Amniotic stem cell (primary cell): ENCODE measurements around the gene MYO6.
A peak's percentile ranks its signal among the peaks of the same experiment; 100 is the strongest.

Experiments
- DNase-seq: peaks from one replicate; lab custom pipeline; 2025; lab: John Stamatoyannopoulos, UW

The MYO6 gene

GRCh38 chr6:75827163-75827562, 78.1 kb downstream of the MYO6 start:
- DNase-seq = no peak

- DNase-seq = no peak
These were observed 82.2 kb downstream of the MYO6 start for GRCh38 chr6:75830959-75831885.

GRCh38 chr6:75834447-75834846, 85.4 kb downstream of the MYO6 start:
- DNase-seq = no peak

- no peak for DNase-seq
These were observed 93.2 kb downstream of the MYO6 start for GRCh38 chr6:75842191-75842590.

- no peak for DNase-seq
These were observed 93.7 kb downstream of the MYO6 start for GRCh38 chr6:75842732-75843131.

GRCh38 chr6:75843396-75843795, 94.4 kb downstream of the MYO6 start:
- no peak for DNase-seq

GRCh38 chr6:75848274-75848673, 99.2 kb downstream of the MYO6 start:
- no peak for DNase-seq

- no peak for DNase-seq
These were observed 100.4 kb downstream of the MYO6 start for GRCh38 chr6:75849329-75850025.

GRCh38 chr6:75850026-75850833, 101.2 kb downstream of the MYO6 start:
- DNase-seq = no peak

GRCh38 chr6:75852721-75853120, 103.7 kb downstream of the MYO6 start:
- no peak for DNase-seq

GRCh38 chr6:75853806-75854205, 104.8 kb downstream of the MYO6 start:
- no peak for DNase-seq

- peak; percentile 48 for DNase-seq
These were observed 106.0 kb downstream of the MYO6 start for GRCh38 chr6:75855052-75855451.

GRCh38 chr6:75856902-75857301, 107.9 kb downstream of the MYO6 start:
- DNase-seq = no peak

- no peak for DNase-seq
These were observed 114.0 kb downstream of the MYO6 start for GRCh38 chr6:75863001-75863400.

- no peak for DNase-seq
These were observed 114.7 kb downstream of the MYO6 start for GRCh38 chr6:75863784-75864183.

GRCh38 chr6:75864446-75864845, 115.4 kb downstream of the MYO6 start:
- DNase-seq = no peak

GRCh38 chr6:75870389-75870788, 121.3 kb downstream of the MYO6 start:
- DNase-seq = no peak

- no peak for DNase-seq
These were observed 125.2 kb downstream of the MYO6 start for GRCh38 chr6:75874224-75874623.

- no peak for DNase-seq
These were observed 127.1 kb downstream of the MYO6 start for GRCh38 chr6:75876152-75876551.

GRCh38 chr6:75880305-75880704, 131.3 kb downstream of the MYO6 start:
- no peak for DNase-seq

GRCh38 chr6:75882734-75883133, 133.7 kb downstream of the MYO6 start:
- peak; percentile 2 for DNase-seq

GRCh38 chr6:75884822-75885221, 135.8 kb downstream of the MYO6 start:
- DNase-seq = no peak
